Common myeloid progenitor, CD34-positive (primary cell): ENCODE data around the gene GNA14.
"Not testable (repeated sequence)": the region's sequence is repeated elsewhere in the genome, so short reads cannot be mapped to it uniquely, and the experiment has no call there.

Experiments used
- CTCF ChIA-PET: fragments of 350-600 bp; sonication (Branson Sonifier 250); formaldehyde crosslinking; loops from one replicate; lab custom pipeline; 2021; ENCODE audit warnings: antibody characterized with exemption; lab: Charles Lee
- POLR2A ChIA-PET: fragments of 350-600 bp; sonication (Branson Sonifier 250); formaldehyde crosslinking; loops from one replicate; lab custom pipeline; 2021; ENCODE audit warnings: antibody characterized with exemption; lab: Charles Lee
- DNase-seq, 3 donors: peaks; one replicate each; pipeline versions ENCODE4 v3.0.0 to v3.0.0-alpha.2; 2013
- H3K27ac ChIP-seq, 2 experiments: 1 replicate in 1 of 2; 2 replicates in 1 of 2; pipeline ENCODE4 v1.7.0; 2013; ENCODE audit warnings: inconsistent platforms in 2 of 2, low read length in 2 of 2, mild to moderate bottlenecking in 2 of 2, low read depth in 1 of 2, moderate library complexity in 1 of 2; ENCODE audit not compliant: severe bottlenecking in 2 of 2, insufficient read depth in 1 of 2, poor library complexity in 1 of 2
- H3K27me3 ChIP-seq, 5 experiments: replicated peaks in 2 of 5; 1 replicate in 3 of 5; 2 replicates in 2 of 5; pipeline versions ENCODE4 v1.6.1 to v1.7.0; 2013; ENCODE audit warnings: low read length in 4 of 5, mild to moderate bottlenecking in 2 of 5, moderate library complexity in 2 of 5, inconsistent platforms in 1 of 5; ENCODE audit not compliant: insufficient read depth in 5 of 5, control insufficient read depth in 4 of 5
- H3K36me3 ChIP-seq, 4 experiments: 1 replicate in 2 of 4; 2 replicates in 2 of 4; pipeline versions ENCODE4 v1.6.1 to v1.7.0; 2013; ENCODE audit warnings: low read length in 3 of 4, control low read depth in 1 of 4, mild to moderate bottlenecking in 1 of 4; ENCODE audit not compliant: control insufficient read depth in 4 of 4, insufficient read depth in 4 of 4
- H3K4me1 ChIP-seq, 4 experiments: 1 replicate in 3 of 4; 2 replicates in 1 of 4; pipeline versions ENCODE4 v1.6.1 to v1.7.1; 2013; ENCODE audit warnings: low read length in 3 of 4, mild to moderate bottlenecking in 3 of 4, control low read depth in 1 of 4, inconsistent platforms in 1 of 4, moderate library complexity in 1 of 4; ENCODE audit not compliant: control insufficient read depth in 4 of 4, insufficient read depth in 4 of 4; ENCODE audit errors: control extremely low read depth in 1 of 4
- H3K4me3 ChIP-seq, 7 experiments: 1 replicate in 4 of 7; 2 replicates in 3 of 7; pipeline versions ENCODE4 v1.5.1 to v1.7.0; 2013; ENCODE audit warnings: mild to moderate bottlenecking in 7 of 7, low read length in 6 of 7, moderate library complexity in 6 of 7, inconsistent platforms in 2 of 7, low read depth in 2 of 7, control low read depth in 1 of 7; ENCODE audit not compliant: insufficient read depth in 4 of 7, control insufficient read depth in 1 of 7; ENCODE audit errors: extremely low read depth in 1 of 7
- H3K9me3 ChIP-seq, 5 experiments: 1 replicate in 4 of 5; 2 replicates in 1 of 5; pipeline versions ENCODE4 v1.6.1 to v1.7.1; 2013; ENCODE audit warnings: low read length in 4 of 5, mild to moderate bottlenecking in 2 of 5, inconsistent platforms in 1 of 5, low read depth in 1 of 5, moderate library complexity in 1 of 5; ENCODE audit not compliant: control insufficient read depth in 4 of 5, insufficient read depth in 2 of 5; ENCODE audit errors: control extremely low read depth in 1 of 5
- WGBS: methylation state at CpG from one replicate; pipeline ENCODE4 v1.1.5; 2013; ENCODE audit not compliant: insufficient coverage; 5-methylcytosine and 5-hydroxymethylcytosine counted together

The GNA14 gene

DNA sequence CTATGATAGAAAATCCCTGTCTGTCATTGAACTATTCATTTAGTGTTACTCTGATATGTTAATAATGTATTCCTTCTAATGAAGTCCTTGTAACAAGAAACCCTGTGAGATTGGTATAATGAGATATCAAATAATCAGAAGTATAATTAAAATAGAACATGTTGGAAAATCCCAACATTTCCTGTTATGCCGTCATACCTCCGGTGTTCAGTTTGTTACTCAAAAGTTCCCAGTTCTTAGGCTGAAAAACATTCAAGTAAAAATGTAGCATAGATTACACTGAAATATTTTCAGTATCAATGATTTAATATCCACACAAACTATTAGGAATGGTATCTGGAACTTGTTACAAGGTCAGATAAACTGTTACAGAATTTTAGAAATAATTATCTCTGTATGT, 227.5 kb downstream of the GNA14 start:
- Histone ChIP-seq H3K27ac (no peak overlapping the region), H3K4me1 (no peaks in the 10 kb centered on the region), H3K4me3 (no peak overlapping the region), H3K9me3 (no peaks in the 10 kb centered on the region), H3K36me3 (peaks cover 0 to 4% (median 1%) of the 10 kb centered on the region in 4 experiments), H3K27me3 (no peaks in the 10 kb centered on the region)
- ChIA-PET CTCF (interaction anchor here (1.0 to 1.1 kb wide), 2 partner anchors 13 to 37 kb away, joined by 3 read pairs; no protein-coding TSS in a partner anchor), POLR2A (no interaction called here)
- no peak for DNase-seq
- WGBS = no CpG with 5 or more reads among the region's 2 CpGs

DNA sequence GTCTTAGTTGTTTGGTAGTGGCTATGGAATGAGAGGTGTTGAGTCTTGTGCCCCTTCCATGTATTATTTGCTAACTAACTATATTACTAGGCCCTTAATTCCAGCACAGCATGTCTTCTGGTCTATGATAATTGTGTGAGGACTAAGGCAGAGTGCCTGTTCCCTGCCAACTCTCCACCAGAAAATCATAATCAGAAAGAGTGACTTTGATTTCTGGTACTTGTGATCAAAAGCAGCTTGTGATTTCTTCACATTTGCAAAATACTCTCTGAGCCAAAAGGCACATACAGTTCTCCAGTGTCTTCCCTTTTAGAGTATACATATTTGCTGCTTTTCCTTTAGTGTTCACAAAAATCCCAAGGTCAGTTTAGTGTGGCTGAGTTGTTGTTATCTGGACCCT, 229.9 kb downstream of the GNA14 start:
- H3K27me3 ChIP-seq = no peaks in the 10 kb centered on the region
- no peak for DNase-seq
- ChIA-PET POLR2A (no interaction called here), CTCF (interaction anchor here (0.6 kb wide), 1 partner anchor 15 kb away, joined by 3 read pairs; no protein-coding TSS in a partner anchor)
- H3K36me3 ChIP-seq = peaks cover 0 to 4% (median 1%) of the 10 kb centered on the region in 4 experiments
- no peak overlapping the region for H3K27ac ChIP-seq
- H3K4me1 ChIP-seq = no peaks in the 10 kb centered on the region
- H3K4me3 ChIP-seq = no peak overlapping the region
- no peaks in the 10 kb centered on the region for H3K9me3 ChIP-seq

DNA sequence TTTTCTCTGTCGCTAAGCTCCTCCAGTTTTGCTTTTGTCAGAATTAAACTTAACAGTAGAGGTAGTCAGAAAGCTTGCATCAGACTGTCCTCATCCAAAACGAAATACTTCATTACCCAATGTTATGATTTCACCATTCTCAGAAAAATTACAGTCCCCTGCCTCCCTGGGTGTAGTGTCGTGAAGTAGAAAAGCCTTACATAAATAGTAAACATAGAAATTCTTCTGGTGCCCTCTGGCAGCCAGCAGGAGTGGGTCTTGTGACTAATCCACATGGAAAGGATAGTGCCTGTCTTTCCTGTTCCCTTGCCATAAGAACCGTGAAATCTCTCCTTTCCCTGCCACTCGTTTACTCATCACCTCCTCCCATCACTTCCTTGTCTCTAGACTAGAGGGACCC, 230.6 kb downstream of the GNA14 start:
- no peak overlapping the region for H3K27ac ChIP-seq
- ChIA-PET POLR2A (interaction anchor here (1.2 kb wide), 1 partner anchor 10 kb away, joined by 3 read pairs; no protein-coding TSS in a partner anchor), CTCF (interaction anchor here (0.6 kb wide), 1 partner anchor 16 kb away, joined by 3 read pairs; no protein-coding TSS in a partner anchor)
- no peaks in the 10 kb centered on the region for H3K4me1 ChIP-seq
- no peak for DNase-seq
- whole genome bisulfite sequencing = 70% methylated on average over 2 of the region's 5 CpGs
- no peak overlapping the region for H3K4me3 ChIP-seq
- H3K27me3 ChIP-seq = no peaks in the 10 kb centered on the region
- no peaks in the 10 kb centered on the region for H3K9me3 ChIP-seq
- peaks cover 0 to 4% (median 1%) of the 10 kb centered on the region in 4 experiments for H3K36me3 ChIP-seq

DNA sequence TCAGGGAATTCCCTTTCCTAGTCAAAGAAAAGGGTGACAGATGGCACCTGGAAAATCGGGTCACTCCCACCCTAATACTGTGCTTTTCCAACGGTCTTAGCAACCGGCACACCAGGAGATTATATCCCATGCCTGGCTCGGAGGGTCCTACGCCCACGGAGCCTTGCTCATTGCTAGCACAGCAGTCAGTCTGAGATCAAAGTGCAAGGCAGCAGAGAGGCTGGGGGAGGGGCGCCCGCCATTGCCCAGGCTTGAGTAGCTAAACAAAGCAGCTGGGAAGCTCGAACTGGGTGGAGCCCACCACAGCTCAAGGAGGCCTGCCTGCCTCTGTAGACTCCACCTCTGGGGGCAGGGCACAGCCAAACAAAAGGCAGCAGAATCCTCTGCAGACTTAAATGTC, 239.6 kb downstream of the GNA14 start:
- POLR2A ChIA-PET, H3K9me3 ChIP-seq, H3K27me3 ChIP-seq, CTCF ChIA-PET, DNase-seq, H3K27ac ChIP-seq, H3K4me3 ChIP-seq, H3K4me1 ChIP-seq: not testable (repeated sequence)
- peaks cover 14 to 23% (median 15%) of the 10 kb centered on the region in 4 experiments for H3K36me3 ChIP-seq
- 93% methylated on average over 3 of the region's 9 CpGs for WGBS

DNA sequence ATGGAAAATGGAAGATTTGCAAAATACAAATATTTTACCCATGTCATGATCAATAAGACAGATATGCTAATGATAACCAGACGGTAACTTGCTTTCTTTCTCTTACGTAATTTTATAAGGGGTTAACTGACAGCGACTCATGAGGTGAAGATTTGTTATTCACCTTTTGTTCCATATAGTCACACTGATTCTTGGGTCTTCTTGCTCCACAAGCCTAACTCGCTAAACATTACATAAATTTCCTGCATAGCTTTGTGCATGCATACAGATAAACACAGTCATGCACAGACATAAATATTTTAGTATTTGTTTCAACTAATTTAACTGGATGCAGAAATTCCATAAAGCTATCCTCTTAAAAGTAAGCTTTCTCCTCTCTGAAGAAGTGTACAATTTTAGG, 244.9 kb downstream of the GNA14 start:
- no peaks in the 10 kb centered on the region for H3K27me3 ChIP-seq
- CTCF ChIA-PET = interaction anchor here (1.0 kb wide), 1 partner anchor 9 kb away, joined by 3 read pairs; no protein-coding TSS in a partner anchor
- 96% methylated on average over 3 of the region's 4 CpGs for WGBS
- POLR2A ChIA-PET = no interaction called here
- H3K27ac ChIP-seq = no peak overlapping the region
- H3K4me3 ChIP-seq = no peak overlapping the region
- H3K4me1 ChIP-seq = no peaks in the 10 kb centered on the region
- peaks cover 14 to 19% (median 17%) of the 10 kb centered on the region in 4 experiments for H3K36me3 ChIP-seq
- DNase-seq = no peak
- peaks cover 0 to 4% (median 4%) of the 10 kb centered on the region in 5 experiments for H3K9me3 ChIP-seq

DNA sequence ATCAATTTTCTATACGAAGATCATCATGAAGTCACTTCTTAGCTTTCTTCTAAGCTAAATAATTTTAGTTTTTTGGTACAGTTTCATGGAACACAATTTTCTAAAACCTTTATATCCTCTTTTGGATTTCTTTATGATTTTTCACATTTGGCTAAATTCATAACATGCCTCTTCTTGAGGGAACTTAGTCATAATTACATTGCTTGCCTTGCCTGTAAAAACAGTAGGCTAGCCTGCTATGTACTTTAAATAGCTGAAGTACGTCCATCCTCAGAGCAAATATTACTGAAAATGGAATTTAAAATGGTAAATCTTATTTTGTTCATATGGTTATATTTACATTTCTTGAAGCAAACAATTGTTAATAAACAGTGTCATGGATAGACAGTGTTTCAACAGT, 245.8 kb downstream of the GNA14 start:
- WGBS = no CpG with 5 or more reads among the region's 2 CpGs
- POLR2A ChIA-PET = no interaction called here

DNA sequence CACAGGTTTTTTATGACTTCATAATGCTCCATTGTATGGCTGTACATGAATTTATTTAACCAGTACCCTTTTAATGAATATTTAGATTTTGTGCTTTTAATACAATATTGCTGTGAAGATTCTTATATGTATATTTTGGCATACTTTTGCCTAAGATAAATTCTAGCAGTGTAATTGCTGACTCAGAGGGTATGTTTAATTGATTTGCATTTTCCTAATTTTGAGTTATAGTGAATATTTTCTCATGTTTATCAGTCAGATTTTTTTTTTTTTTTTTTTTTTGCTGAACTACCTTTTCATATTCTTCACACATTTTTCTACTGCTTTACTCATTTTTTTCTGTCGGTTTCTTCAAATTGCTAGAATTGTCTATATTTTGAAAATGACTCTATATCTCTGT, 248.2 kb downstream of the GNA14 start:
- Histone ChIP-seq H3K27me3 (no peaks in the 10 kb centered on the region), H3K4me3 (no peak overlapping the region), H3K36me3 (peaks cover 0 to 2% (median under 1%) of the 10 kb centered on the region in 4 experiments), H3K4me1 (no peaks in the 10 kb centered on the region), H3K9me3 (no peaks in the 10 kb centered on the region), H3K27ac (no peak overlapping the region)
- no peak for DNase-seq
- CTCF ChIA-PET = no interaction called here
- no CpG with 5 or more reads among the region's 1 CpG for WGBS
- POLR2A ChIA-PET = no interaction called here

More for the DNA sequence above, 245.8 kb downstream of the GNA14 start:
- Histone ChIP-seq H3K27ac (no peak overlapping the region), H3K4me1 (no peaks in the 10 kb centered on the region), H3K27me3 (no peaks in the 10 kb centered on the region), H3K9me3 (no peaks in the 10 kb centered on the region), H3K36me3 (peaks cover 8 to 10% (median 9%) of the 10 kb centered on the region in 4 experiments), H3K4me3 (no peak overlapping the region)
- CTCF ChIA-PET = no interaction called here
- no peak for DNase-seq
